ENCODE results near the gene GSG1L. TPM values are rescaled to one million over a fixed set of nuclear protein-coding genes. Genes with fewer than 3 reads are reported as not detected.

The GSG1L gene
- total and polyA plus RNA-seq, 9 of the 15 experiments (the other 6 are each of a cell fraction or from before 2014, with no cell fraction given): not detected

GRCh38 chr16:27907457-27907972, 156.0 kb downstream of the GSG1L start:
- CTCF ChIA-PET (ENCODE audit: low intra/inter-chr PET ratio): no interaction called here
- POLR2A ChIA-PET: interaction anchor here (0.6 kb wide), 1 partner anchor 291 kb away, joined by 3 read pairs; no protein-coding TSS in a partner anchor

More at GRCh38 chr16:27907457-27907972, 156.0 kb downstream of the GSG1L start:
- Histone ChIP-seq H3K4me2 (ENCODE audit: insufficient read depth, low read length) (no peak overlapping the region), H3K9me1 (ENCODE audit: control insufficient read depth, insufficient read depth, low read length) (no peaks in the 10 kb centered on the region), H3K27me3 (ENCODE audit: control insufficient read depth in 2 of 2, insufficient read depth in 2 of 2, low read length in 2 of 2) (peaks cover 5 to 21% of the 10 kb centered on the region in 2 experiments; a peak in 4 of 5 replicates), H3K9ac (ENCODE audit: insufficient read depth in 1 of 2, low read depth in 2 of 2, low read length in 2 of 2) (no peak overlapping the region), H4K20me1 (replicated peaks; ENCODE audit: control insufficient read depth, insufficient read depth, low read length) (no peaks in the 10 kb centered on the region), H2AFZ (ENCODE audit: low read depth, low read length) (no peak overlapping the region), H3K4me3 (no peak overlapping the region), H3K27ac (ENCODE audit: extremely low read depth, low read depth, low read length) (no peak overlapping the region), H3K36me3 (ENCODE audit: control insufficient read depth, insufficient read depth, low read length) (no peaks in the 10 kb centered on the region), H3K9me3 (replicated peaks; ENCODE audit: control insufficient read depth, insufficient read depth, low read depth, low read length) (no peaks in the 10 kb centered on the region), H3K4me1 (replicated peaks in 1 of 2; ENCODE audit: control insufficient read depth in 2 of 2, insufficient read depth in 2 of 2, low read length in 2 of 2) (no peaks in the 10 kb centered on the region), H3K79me2 (ENCODE audit: control insufficient read depth, insufficient read depth, low read length) (no peaks in the 10 kb centered on the region)
- no peak for TF ChIP-seq CHD7 (IDR thresholded peaks at IDR 0.05; ENCODE audit: low read depth, low read length)
- no peak for TF ChIP-seq POLR2AphosphoS5 (IDR thresholded peaks at IDR 0.05; ENCODE audit: control insufficient read depth, insufficient read depth, low read depth, low read length)
- no peak for TF ChIP-seq CTBP1 (IDR thresholded peaks at IDR 0.05; ENCODE audit: borderline replicate concordance)
- no peak for TF ChIP-seq ZNF696 (CRISPR knock-in tag; conservative IDR thresholded peaks at IDR 0.05)
- no peak for TF ChIP-seq ZFP1 (CRISPR knock-in tag; IDR thresholded peaks at IDR 0.05)
- no peak for TF ChIP-seq SRSF1 (IDR thresholded peaks at IDR 0.05; ENCODE audit: low read depth, low read length)
- no peak for TF ChIP-seq CHCHD3 (CRISPR knock-in tag; IDR thresholded peaks at IDR 0.05)
- TF ChIP-seq NR2C1 (IDR thresholded peaks at IDR 0.05): no peak
- TF ChIP-seq NR2C1 (tag; IDR thresholded peaks at IDR 0.05): no peak
- in situ Hi-C loops (cut with MboI): no loop called here
- ATAC-seq (no peak), DNase-seq (ENCODE audit: extremely low read depth in 1 of 4, low spot score in 3 of 4) (no peak), FAIRE-seq (no peak)
- intact Hi-C loops (cut with micrococcal nuclease): no loop called here
- no TSS peak for BruUV-seq (replicated peaks)
- 0% methylated on average over 1 of the region's 1 CpG for WGBS (ENCODE audit: insufficient coverage, low coverage, missing lambda C conversion rate)

All from K562 (cell line).